HepG2 (cell line): Measurements from ENCODE around the gene IQSEC1.

Source experiments
- TBX3 ChIP-seq: fragments of 450-650 bp; IDR thresholded peaks from 2 replicates; pipeline ENCODE4 v1.6.1; 2017; ENCODE audit warnings: antibody characterized with exemption, mild to moderate bottlenecking, inconsistent platforms, borderline replicate concordance
- ZNF180 ChIP-seq: sonication (generic); formaldehyde crosslinking; IDR thresholded peaks from 2 replicates; pipeline ENCODE4 v1.4.0; 2020; ENCODE audit warnings: low read depth, missing genetic modification reagents, borderline replicate concordance

DNA sequence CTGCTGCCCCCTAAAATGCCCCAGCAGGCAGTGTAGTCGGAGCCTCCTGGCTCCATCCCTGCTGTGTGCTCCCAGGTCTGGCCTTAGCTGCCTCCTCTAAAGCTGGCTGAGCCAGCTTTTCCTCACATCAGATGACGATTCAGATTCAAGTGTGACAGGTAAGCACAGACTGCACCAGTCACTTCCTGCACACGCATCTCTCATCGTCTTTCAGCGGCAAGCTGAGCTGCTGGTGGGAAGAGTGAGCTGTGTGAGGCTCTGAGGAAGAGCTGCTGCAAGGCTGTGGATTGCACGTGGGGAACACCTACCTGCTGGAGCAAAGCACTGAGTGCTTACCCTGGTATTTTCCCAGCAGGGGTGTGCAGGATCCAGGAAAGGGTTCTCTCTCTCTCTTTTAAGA lies 143.4 kb downstream of the IQSEC1 start:
- no peak for TF ChIP-seq ZNF180 (CRISPR knock-in tag)
- TF ChIP-seq TBX3: no peak
